ENCODE measurements around the gene LRSAM1.
A peak's percentile ranks its signal among the peaks of the same experiment; 100 is the strongest.

LRSAM1 gene

DNA sequence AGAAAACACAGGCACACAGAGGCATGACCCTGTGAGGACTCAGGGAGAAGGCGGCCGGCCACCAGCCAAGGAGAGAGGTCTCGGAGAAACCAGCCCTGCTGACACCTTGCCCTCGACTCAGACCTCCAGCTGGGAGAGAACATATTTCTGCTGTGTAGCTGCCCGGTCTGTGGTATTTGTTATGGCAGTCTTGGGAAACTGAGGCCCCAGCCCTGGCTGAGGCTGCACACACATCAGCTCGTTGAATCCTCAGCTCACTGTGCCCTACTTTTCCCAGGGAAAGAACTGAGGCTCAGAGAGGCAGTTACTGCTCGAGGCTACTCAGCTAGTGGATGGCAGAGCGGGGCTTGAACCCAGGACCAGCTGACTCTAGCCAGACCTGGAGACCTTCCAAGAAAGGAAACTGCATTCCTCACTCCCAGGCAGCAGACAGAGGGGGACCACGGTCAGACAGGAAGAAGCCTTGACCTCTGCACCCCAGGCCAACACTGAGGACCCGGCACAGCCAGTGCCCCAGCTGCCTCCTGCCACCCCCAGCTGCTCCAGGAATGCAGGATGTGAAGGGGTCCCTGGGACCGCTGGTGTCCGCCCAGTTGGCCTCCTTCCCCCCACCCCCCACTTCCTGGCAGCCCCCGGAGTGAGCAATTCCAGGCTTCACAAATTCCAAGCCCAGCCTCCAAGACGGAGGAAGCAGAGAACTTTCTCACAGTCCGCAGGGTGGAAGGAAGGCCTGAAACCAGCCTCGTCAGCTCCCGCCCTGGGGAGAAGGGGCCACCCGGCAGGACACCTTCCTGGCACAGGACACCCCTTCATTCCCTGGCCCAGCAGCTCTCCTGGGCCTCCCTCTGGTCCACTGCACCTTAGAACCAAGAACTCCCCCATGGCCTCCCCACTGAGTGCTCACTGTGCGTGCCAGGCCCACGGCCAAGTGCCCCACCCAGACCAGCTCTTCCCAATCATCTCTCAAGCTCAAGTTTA is 69.9 kb downstream of the LRSAM1 start:
- peak overlapping the region; percentile 19; the same call in 1 of the 2 replicates for H3K27ac ChIP-seq
- TF ChIP-seq, protein P1, sequence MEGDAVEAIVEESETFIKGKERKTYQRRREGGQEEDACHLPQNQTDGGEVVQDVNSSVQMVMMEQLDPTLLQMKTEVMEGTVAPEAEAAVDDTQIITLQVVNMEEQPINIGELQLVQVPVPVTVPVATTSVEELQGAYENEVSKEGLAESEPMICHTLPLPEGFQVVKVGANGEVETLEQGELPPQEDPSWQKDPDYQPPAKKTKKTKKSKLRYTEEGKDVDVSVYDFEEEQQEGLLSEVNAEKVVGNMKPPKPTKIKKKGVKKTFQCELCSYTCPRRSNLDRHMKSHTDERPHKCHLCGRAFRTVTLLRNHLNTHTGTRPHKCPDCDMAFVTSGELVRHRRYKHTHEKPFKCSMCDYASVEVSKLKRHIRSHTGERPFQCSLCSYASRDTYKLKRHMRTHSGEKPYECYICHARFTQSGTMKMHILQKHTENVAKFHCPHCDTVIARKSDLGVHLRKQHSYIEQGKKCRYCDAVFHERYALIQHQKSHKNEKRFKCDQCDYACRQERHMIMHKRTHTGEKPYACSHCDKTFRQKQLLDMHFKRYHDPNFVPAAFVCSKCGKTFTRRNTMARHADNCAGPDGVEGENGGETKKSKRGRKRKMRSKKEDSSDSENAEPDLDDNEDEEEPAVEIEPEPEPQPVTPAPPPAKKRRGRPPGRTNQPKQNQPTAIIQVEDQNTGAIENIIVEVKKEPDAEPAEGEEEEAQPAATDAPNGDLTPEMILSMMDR (conservative IDR thresholded peaks at IDR 0.05) = no peak

GRCh38 chr9:127521919-127522304 is 70.6 kb downstream of the LRSAM1 start:
- TF ChIP-seq, protein P1 (conservative IDR thresholded peaks at IDR 0.05) = no peak
- H3K27ac ChIP-seq = peak overlapping the region; percentile 19; the same call in 1 of the 2 replicates

GRCh38 chr9:127522727-127523126 is 71.4 kb downstream of the LRSAM1 start:
- no peak overlapping the region; the same call in 1 of the 2 replicates for H3K27ac ChIP-seq

GRCh38 chr9:127523312-127523851 is 72.1 kb downstream of the LRSAM1 start:
- TF ChIP-seq, protein P1 (conservative IDR thresholded peaks at IDR 0.05) = peak; percentile 63

More at GRCh38 chr9:127522727-127523126, 71.4 kb downstream of the LRSAM1 start:
- TF ChIP-seq, protein P1 (conservative IDR thresholded peaks at IDR 0.05) = no peak

DNA sequence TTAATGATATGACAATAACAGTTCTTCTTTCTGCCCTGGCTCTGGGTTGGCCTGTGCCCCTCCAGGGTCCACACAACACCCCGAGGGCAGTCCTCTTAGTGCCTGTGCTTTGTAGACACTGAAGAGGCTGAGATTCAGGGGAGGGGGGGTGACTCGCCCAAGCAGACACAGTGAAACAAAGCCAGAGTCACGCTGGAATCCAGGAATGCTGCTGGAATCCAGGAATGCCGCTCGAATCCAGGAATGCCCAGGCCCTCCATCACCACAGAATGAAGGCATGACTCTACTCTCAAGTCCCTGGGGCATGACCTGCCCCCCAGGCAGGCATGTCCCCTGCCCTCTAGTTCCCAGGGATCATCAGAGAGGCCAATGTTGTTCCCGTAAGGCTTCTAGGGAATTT is 73.1 kb downstream of the LRSAM1 start:
- peak overlapping the region; percentile 15; the same call in 1 of the 2 replicates for H3K27ac ChIP-seq
- TF ChIP-seq, protein P1 (conservative IDR thresholded peaks at IDR 0.05) = no peak

More at GRCh38 chr9:127523312-127523851, 72.1 kb downstream of the LRSAM1 start:
- no peak overlapping the region for H3K27ac ChIP-seq

DNA sequence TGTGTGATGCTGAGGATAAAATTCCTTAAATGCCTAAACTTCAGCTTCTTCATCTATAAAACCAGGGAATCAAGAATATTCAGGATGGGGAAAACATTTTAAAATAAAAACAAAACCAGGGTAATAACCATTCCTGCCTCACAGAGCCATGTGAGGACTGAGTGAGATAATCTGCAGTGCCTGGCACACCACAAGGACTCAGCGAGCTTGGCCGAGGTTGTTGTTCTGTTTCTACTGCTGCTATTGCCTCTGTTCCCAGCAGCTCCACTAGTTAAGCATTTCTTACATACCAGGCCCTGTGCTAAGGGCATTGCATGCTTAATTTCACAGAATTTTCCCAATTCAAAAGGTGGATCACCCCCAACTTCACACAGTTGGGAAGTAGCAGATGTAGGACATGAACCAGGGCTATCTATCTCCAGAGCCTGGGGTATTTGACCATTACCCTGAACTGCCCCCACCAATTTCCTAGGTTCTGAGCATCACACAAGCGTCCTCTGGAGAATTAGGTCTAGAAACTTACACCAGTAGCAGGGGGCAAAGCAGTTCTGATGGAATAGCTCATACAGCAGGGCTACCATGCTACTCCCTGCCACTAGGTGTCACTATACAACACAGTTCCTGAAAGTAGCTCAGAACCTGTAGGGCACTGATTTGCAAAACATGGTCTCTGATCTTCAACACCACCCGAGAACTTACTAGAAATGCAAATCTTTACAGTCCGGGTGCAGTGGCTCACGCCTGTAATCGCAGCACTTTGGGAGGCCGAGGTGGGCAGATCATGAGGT is 74.3 kb downstream of the LRSAM1 start:
- H3K27ac ChIP-seq = no peak overlapping the region

More for the DNA sequence above, 74.3 kb downstream of the LRSAM1 start:
- TF ChIP-seq, protein P1 (conservative IDR thresholded peaks at IDR 0.05) = peak; percentile 63
